IMR-90 (cell line): ENCODE measurements around the gene STX7. TPM values are rescaled to one million over a fixed set of nuclear protein-coding genes. Genes with fewer than 3 reads are reported as not detected.
A peak's percentile ranks its signal among the peaks of the same experiment; 100 is the strongest.

Experiments
- ATAC-seq: fragments of 200-7000 bp; cut with Tn5 transposase; 2 replicates; pipeline ENCODE4 v1.9.1; 2020; ENCODE audit warnings: low read depth, mild to moderate bottlenecking, moderate library complexity
- BruUV-seq: library from RNA; stranded (reverse); fragments of 400-500 nt; replicated peaks from 2 replicates; lab custom pipeline; 2021; lab: Mats Ljungman, UMichigan
- CTCF ChIA-PET: fragments of 300-600 bp; formaldehyde crosslinking; extraction: SDS; loops from one replicate; lab custom pipeline; 2021; ENCODE audit warnings: antibody characterized with exemption; lab: Yijun Ruan, JAX
- POLR2A ChIA-PET: fragments of 300-600 bp; sonication (Branson Sonifier 250); formaldehyde crosslinking; loops from one replicate; lab custom pipeline; 2022; ENCODE audit warnings: antibody characterized with exemption; ENCODE audit not compliant: unreplicated experiment; lab: Charles Lee
- DNase-seq: peaks from one replicate; pipeline ENCODE4 v3.0.0; 2013
- H2AFZ ChIP-seq: replicated peaks from 2 replicates; pipeline ENCODE3; 2013; ENCODE audit warnings: low read length, mild to moderate bottlenecking; ENCODE audit not compliant: poor library complexity
- H2AK5ac ChIP-seq: 2 replicates; pipeline ENCODE4 v1.6.1; 2013; ENCODE audit warnings: low read depth, low read length, inconsistent platforms
- H2AK9ac ChIP-seq: replicated peaks from 2 replicates; pipeline ENCODE3; 2013; ENCODE audit warnings: mild to moderate bottlenecking, low read depth, low read length, moderate library complexity; ENCODE audit not compliant: poor library complexity
- H2BK120ac ChIP-seq: 2 replicates; pipeline ENCODE4 v1.6.1; 2013; ENCODE audit warnings: low read depth, low read length, inconsistent platforms
- H2BK15ac ChIP-seq: 3 replicates; pipeline ENCODE4 v1.6.1; 2013; ENCODE audit warnings: low read depth, low read length, inconsistent platforms
- H2BK20ac ChIP-seq: 2 replicates; pipeline ENCODE4 v1.6.1; 2013; ENCODE audit warnings: low read depth, mild to moderate bottlenecking, inconsistent platforms, low read length, moderate library complexity
- H2BK5ac ChIP-seq: 2 replicates; pipeline ENCODE4 v1.6.1; 2013; ENCODE audit warnings: mild to moderate bottlenecking, low read depth, low read length, inconsistent platforms; ENCODE audit not compliant: poor library complexity, severe bottlenecking
- H3K14ac ChIP-seq: replicated peaks from 2 replicates; pipeline ENCODE4 v1.6.1; 2013; ENCODE audit warnings: low read depth, low read length, inconsistent platforms
- H3K18ac ChIP-seq: 2 replicates; pipeline ENCODE4 v1.6.1; 2013; ENCODE audit warnings: low read depth, low read length, control low read depth
- H3K23ac ChIP-seq: 2 replicates; pipeline ENCODE4 v1.6.1; 2013; ENCODE audit warnings: low read depth, low read length, inconsistent platforms
- H3K27ac ChIP-seq: 2 replicates; pipeline ENCODE4 v1.5.1; 2013; ENCODE audit warnings: mild to moderate bottlenecking, control low read depth, low read length; ENCODE audit not compliant: insufficient read depth
- H3K27me3 ChIP-seq: 2 replicates; pipeline ENCODE4 v1.6.1; 2013; ENCODE audit warnings: low read length; ENCODE audit not compliant: control insufficient read depth, insufficient read depth
- H3K36me3 ChIP-seq: 2 replicates; pipeline ENCODE4 v1.6.1; 2013; ENCODE audit warnings: low read length, mixed read lengths; ENCODE audit not compliant: control insufficient read depth, insufficient read depth
- H3K4ac ChIP-seq: 2 replicates; pipeline ENCODE4 v1.6.1; 2013; ENCODE audit warnings: low read depth, low read length, inconsistent platforms
- H3K4me1 ChIP-seq: 2 replicates; pipeline ENCODE4 v1.6.1; 2013; ENCODE audit warnings: low read length, mixed read lengths; ENCODE audit not compliant: control insufficient read depth, insufficient read depth
- H3K4me2 ChIP-seq: 2 replicates; pipeline ENCODE4 v1.6.1; 2013; ENCODE audit warnings: low read depth, mild to moderate bottlenecking, control low read depth, low read length, moderate library complexity
- H3K4me3 ChIP-seq: 2 replicates; pipeline ENCODE4 v1.5.1; 2013; ENCODE audit warnings: low read depth, mild to moderate bottlenecking, control low read depth, low read length, moderate library complexity; ENCODE audit not compliant: insufficient read depth
- H3K56ac ChIP-seq: 2 replicates; pipeline ENCODE4 v1.6.1; 2013; ENCODE audit warnings: low read length, inconsistent platforms; ENCODE audit not compliant: insufficient read depth; ENCODE audit errors: extremely low read depth
- H3K79me1 ChIP-seq, 2 experiments: 2 replicates each; pipeline ENCODE4 v1.6.1; 2013; ENCODE audit warnings: low read length in 2 of 2, inconsistent platforms in 1 of 2, low read depth in 1 of 2
- H3K9ac ChIP-seq: 2 replicates; pipeline ENCODE4 v1.6.1; 2013; ENCODE audit warnings: low read depth, low read length, control low read depth
- H3K9me1 ChIP-seq: 2 replicates; pipeline ENCODE4 v1.6.1; 2013; ENCODE audit warnings: low read length, inconsistent platforms; ENCODE audit not compliant: insufficient read depth
- H3K9me3 ChIP-seq: 2 replicates; pipeline ENCODE4 v1.6.1; 2013; ENCODE audit warnings: low read length; ENCODE audit not compliant: control insufficient read depth, insufficient read depth
- H4K20me1 ChIP-seq: 2 replicates; pipeline ENCODE4 v1.6.1; 2013; ENCODE audit warnings: low read length, inconsistent platforms; ENCODE audit not compliant: insufficient read depth
- H4K5ac ChIP-seq: 2 replicates; pipeline ENCODE4 v1.6.1; 2013; ENCODE audit warnings: mild to moderate bottlenecking, low read depth, low read length, control low read depth
- H4K8ac ChIP-seq, 2 experiments: 2 replicates each; pipeline ENCODE4 v1.6.1; 2013; ENCODE audit warnings: low read depth in 2 of 2, low read length in 2 of 2, control low read depth in 1 of 2, inconsistent platforms in 1 of 2
- H4K91ac ChIP-seq: 2 replicates; pipeline ENCODE4 v1.6.1; 2013; ENCODE audit warnings: low read depth, low read length, inconsistent platforms; ENCODE audit not compliant: insufficient read depth
- BHLHE40 ChIP-seq: fragments of 150-350 bp; IDR thresholded peaks from 2 replicates; pipeline ENCODE4 v1.6.1; 2016; ENCODE audit warnings: mild to moderate bottlenecking, low read depth, low read length
- CEBPB ChIP-seq: IDR thresholded peaks from 2 replicates; pipeline ENCODE4 v1.6.1; 2012; ENCODE audit warnings: low read depth, low read length, improper control_type of control experiment
- CHD1 ChIP-seq: IDR thresholded peaks from 2 replicates; pipeline ENCODE4 v1.6.1; 2012; ENCODE audit warnings: low read depth, low read length, improper control_type of control experiment
- CTCF ChIP-seq: conservative IDR thresholded peaks from 2 replicates; pipeline ENCODE4 v1.5.1; 2012; ENCODE audit warnings: mild to moderate bottlenecking, low read depth, low read length, improper control_type of control experiment
- ELK1 ChIP-seq: fragments of 150-350 bp; IDR thresholded peaks from 2 replicates; pipeline ENCODE4 v1.6.1; 2016; ENCODE audit warnings: low read depth, mild to moderate bottlenecking, low read length, moderate library complexity, borderline replicate concordance
- FOS ChIP-seq: fragments of 150-350 bp; IDR thresholded peaks from 2 replicates; pipeline ENCODE4 v1.6.1; 2016; ENCODE audit warnings: low read depth, low read length
- MAFK ChIP-seq: IDR thresholded peaks from 2 replicates; pipeline ENCODE4 v1.6.1; 2012; ENCODE audit warnings: low read depth, low read length, improper control_type of control experiment
- MAZ ChIP-seq: IDR thresholded peaks from 2 replicates; pipeline ENCODE4 v1.6.1; 2012; ENCODE audit warnings: low read depth, mild to moderate bottlenecking, low read length, improper control_type of control experiment, moderate library complexity, borderline replicate concordance
- MXI1 ChIP-seq: IDR thresholded peaks from 2 replicates; pipeline ENCODE4 v1.6.1; 2012; ENCODE audit warnings: low read depth, mild to moderate bottlenecking, low read length, moderate library complexity, borderline replicate concordance
- NFE2L2 ChIP-seq: fragments of 150-350 bp; IDR thresholded peaks from 2 replicates; pipeline ENCODE4 v1.6.1; 2016; ENCODE audit warnings: low read depth, mild to moderate bottlenecking, low read length
- POLR2A ChIP-seq: IDR thresholded peaks from 2 replicates; pipeline ENCODE4 v1.6.1; 2012; ENCODE audit warnings: mild to moderate bottlenecking, low read depth, low read length
- RAD21 ChIP-seq: IDR thresholded peaks from 2 replicates; pipeline ENCODE4 v1.6.1; 2012; ENCODE audit warnings: low read length, improper control_type of control experiment
- RCOR1 ChIP-seq: IDR thresholded peaks from 2 replicates; pipeline ENCODE4 v1.6.1; 2012; ENCODE audit warnings: mild to moderate bottlenecking, low read length, improper control_type of control experiment; ENCODE audit not compliant: insufficient replicate concordance
- RFX5 ChIP-seq: IDR thresholded peaks from 2 replicates; pipeline ENCODE4 v1.8.0; 2012; ENCODE audit warnings: low read depth, mild to moderate bottlenecking, low read length, moderate library complexity
- SMC3 ChIP-seq: fragments of 150-350 bp; IDR thresholded peaks from 2 replicates; pipeline ENCODE4 v1.6.1; 2016; ENCODE audit warnings: low read depth, mild to moderate bottlenecking, antibody characterized with exemption, low read length, moderate library complexity
- USF2 ChIP-seq: fragments of 150-350 bp; IDR thresholded peaks from 2 replicates; pipeline ENCODE4 v1.6.1; 2017; ENCODE audit warnings: mild to moderate bottlenecking, antibody characterized with exemption, low read length, low read depth
- WGBS, 2 experiments: methylation state at CpG; one replicate each; pipeline versions ENCODE4 v1.1.5 to v1.1.7; 2013; ENCODE audit warnings: missing lambda C conversion rate in 2 of 2; ENCODE audit not compliant: insufficient read length in 1 of 2; ENCODE audit errors: extremely low coverage in 2 of 2; 5-methylcytosine and 5-hydroxymethylcytosine counted together
- dilution Hi-C: fragments of 300-500 bp; cut with HindIII; formaldehyde crosslinking; loops from one replicate; pipeline ENCODE4 v1.14.3; 2018; ENCODE audit warnings: low sequenced_read_pairs; ENCODE audit not compliant: unreplicated experiment
- in situ Hi-C: fragments of 300-500 bp; cut with MboI; formaldehyde crosslinking; loops from 3 replicates; pipeline ENCODE4 v1.14.3; 2019; ENCODE audit warnings: low sequenced_read_pairs, inconsistent platforms, mixed read lengths
- intact Hi-C: fragments of 100-400 bp; cut with micrococcal nuclease; formaldehyde crosslinking; loops from 2 replicates; pipeline ENCODE4 v1.10.0; 2022
- polyA plus RNA-seq, 3 experiments: library from polyadenylated mRNA; depleted of rRNA; stranded (reverse); fragments of >200 nt; gene quantifications; 2 replicates each; pipeline ENCODE4 v1.2.3, GENCODE V29; 2012; ENCODE audit warnings: low replicate concordance in 1 of 3
- total RNA-seq: library from RNA; depleted of rRNA; stranded (reverse); fragments of >200 nt; gene quantifications from 2 replicates; pipeline ENCODE4 v1.2.3, GENCODE V29; 2012

Gene STX7
- total and polyA plus RNA-seq, 2 of the 4 experiments (the other 2 are of a cell fraction), result 16.5 to 35.1 TPM

GRCh38 chr6:132527791-132528190 is 14.9 kb upstream of the STX7 start:
- H4K5ac ChIP-seq, result no peak overlapping the region
- no peak overlapping the region for H3K4me3 ChIP-seq
- H3K14ac ChIP-seq, result no peak overlapping the region
- POLR2A ChIA-PET, result no interaction called here
- H3K9me1 ChIP-seq, result no peaks in the 10 kb centered on the region
- H4K20me1 ChIP-seq, result no peaks in the 10 kb centered on the region
- H3K56ac ChIP-seq, result no peak overlapping the region
- H2AK5ac ChIP-seq, result no peak overlapping the region
- H2BK20ac ChIP-seq, result no peak overlapping the region
- CTCF ChIA-PET, result no interaction called here
- no peaks in the 10 kb centered on the region for H3K4me1 ChIP-seq
- in situ Hi-C loops, result no loop called here
- peak; percentile 18 for DNase-seq
- WGBS, 2 experiments, result 60% methylated on average over 1 of the region's 6 CpGs; no CpG with 5 or more reads in 1 of the 2 experiments
- H3K36me3 ChIP-seq, result no peaks in the 10 kb centered on the region
- H3K4ac ChIP-seq, result no peak overlapping the region
- H2BK15ac ChIP-seq, result no peak overlapping the region
- H2AK9ac ChIP-seq, result no peak overlapping the region
- dilution Hi-C loops, result no loop called here
- no peak for TF ChIP-seq CTCF
- TF ChIP-seq CHD1, result no peak
- TF ChIP-seq FOS, result no peak
- TF ChIP-seq ELK1, result no peak
- no peak for TF ChIP-seq MAFK
- no peak for TF ChIP-seq USF2
- no peak for TF ChIP-seq MXI1
- TF ChIP-seq POLR2A, result no peak
- TF ChIP-seq MAZ, result no peak
- no peak for TF ChIP-seq RFX5
- no peak for TF ChIP-seq SMC3
- TF ChIP-seq CEBPB, result no peak
- no peak for TF ChIP-seq BHLHE40
- TF ChIP-seq NFE2L2, result no peak
- TF ChIP-seq RAD21, result no peak
- TF ChIP-seq RCOR1, result no peak
- intact Hi-C loops, result loop anchor here (1.0 kb wide), 1 partner anchor 254 kb away; no protein-coding TSS in a partner anchor
- H4K8ac ChIP-seq, result no peak overlapping the region
- H3K79me1 ChIP-seq, result no peaks in the 10 kb centered on the region
- peaks cover 6% of the 10 kb centered on the region; the same call in 1 of the 2 replicates for H3K9me3 ChIP-seq
- no peak for ATAC-seq
- BruUV-seq, result no TSS peak
- H2BK120ac ChIP-seq, result no peak overlapping the region
- H4K91ac ChIP-seq, result no peak overlapping the region
- no peak overlapping the region for H3K4me2 ChIP-seq
- H2AFZ ChIP-seq, result no peak overlapping the region
- no peak overlapping the region for H3K9ac ChIP-seq
- peaks cover 28% of the 10 kb centered on the region for H3K27me3 ChIP-seq
- no peak overlapping the region for H2BK5ac ChIP-seq
- no peak overlapping the region for H3K27ac ChIP-seq
- no peak overlapping the region for H3K18ac ChIP-seq
- no peak overlapping the region for H3K23ac ChIP-seq
